T-helper 17 cell (primary cell): Measurements from ENCODE around the gene KRTAP4-2. TPM values are rescaled to one million over a fixed set of nuclear protein-coding genes. Genes with fewer than 3 reads are reported as not detected.
"Not testable (repeated sequence)": the region's sequence is repeated elsewhere in the genome, so short reads cannot be mapped to it uniquely, and the experiment has no call there.

Experiments used
- ATAC-seq: fragments of 150-1000 bp; cut with Tn5 transposase; 2 replicates; pipeline ENCODE4 v1.10.0; 2021; ENCODE audit warnings: mild to moderate bottlenecking, moderate library complexity
- DNase-seq, 3 donors: peaks; one replicate each; pipeline versions ENCODE4 v3.0.0 to v3.0.0-alpha.2; 2020 to 2021
- H3K9me3 ChIP-seq: one replicate; pipeline ENCODE4 v1.7.0; 2013; ENCODE audit warnings: low read length, mild to moderate bottlenecking; ENCODE audit not compliant: control insufficient read depth, poor library complexity, severe bottlenecking
- H3K27ac Mint-ChIP-seq: one replicate; pipeline ENCODE4 v1.8.0; 2022; ENCODE audit warnings: mild to moderate bottlenecking, moderate library complexity, mixed read lengths
- H3K27me3 Mint-ChIP-seq: one replicate; pipeline ENCODE4 v1.8.0; 2022; ENCODE audit warnings: mixed read lengths
- H3K36me3 Mint-ChIP-seq: one replicate; pipeline ENCODE4 v1.8.0; 2022; ENCODE audit warnings: low read depth, mixed read lengths
- H3K4me1 Mint-ChIP-seq: one replicate; pipeline ENCODE4 v1.8.0; 2022; ENCODE audit warnings: mild to moderate bottlenecking, mixed read lengths
- H3K4me3 Mint-ChIP-seq: one replicate; pipeline ENCODE4 v1.8.0; 2022; ENCODE audit warnings: mild to moderate bottlenecking, moderate library complexity, mixed read lengths
- total RNA-seq, 4 donors: library from RNA in 2 of 4; stranded (reverse) in 2 of 4; gene quantifications; one replicate each; pipeline ENCODE4 v1.2.3 and lab custom pipeline; 2022 to 2026

The KRTAP4-2 gene
- total RNA-seq, result not detected
- total RNA-seq (lab: John Stamatoyannopoulos, UW), result 0 reads per million in 2 donors

- H3K4me3 Mint-ChIP-seq, result no peak within 1 kb of the TSS
- H3K27ac Mint-ChIP-seq, result no peak within 1 kb of the TSS
- peaks cover 2% of the 10 kb centered on the region for H3K36me3 Mint-ChIP-seq
- H3K9me3 ChIP-seq, result no peaks in the 10 kb centered on the region
- H3K27me3 Mint-ChIP-seq, result no peaks in the 10 kb centered on the region
- ATAC-seq, result no peak
- H3K4me1 Mint-ChIP-seq, result peaks cover 13% of the 10 kb centered on the region
- no peak for DNase-seq
These were observed at the start of gene KRTAP4-2 for GRCh38 chr17:41177727-41178271. Gene KRTAP4-2, minus strand, starts transcription at chr17:41178221. Its CDS starts 57 bp downstream, at chr17:41178164.

- not testable (repeated sequence) for ATAC-seq, H3K4me3 Mint-ChIP-seq, H3K9me3 ChIP-seq, DNase-seq, H3K27ac Mint-ChIP-seq, H3K36me3 Mint-ChIP-seq, H3K4me1 Mint-ChIP-seq
- H3K27me3 Mint-ChIP-seq, result peaks cover 21% of the 10 kb centered on the region
These were observed 48.6 kb upstream of the KRTAP4-2 start, which contains the start of gene KRTAP9-2 for GRCh38 chr17:41226598-41227095. Gene KRTAP9-2, plus strand, starts transcription at chr17:41226648. Its CDS starts 7 bp downstream, at chr17:41226655.

- peaks cover 19% of the 10 kb centered on the region for H3K27me3 Mint-ChIP-seq
- H3K9me3 ChIP-seq, result no peaks in the 10 kb centered on the region
- H3K4me1 Mint-ChIP-seq, result no peaks in the 10 kb centered on the region
- no peaks in the 10 kb centered on the region for H3K36me3 Mint-ChIP-seq
- no peak overlapping the region for H3K27ac Mint-ChIP-seq
- H3K4me3 Mint-ChIP-seq, result no peak overlapping the region
- no peak for DNase-seq
- no peak for ATAC-seq
These were observed 48.0 kb upstream of the KRTAP4-2 start for GRCh38 chr17:41226051-41226450.

- ATAC-seq, result no peak
- Mint-ChIP-seq H3K27ac (no peak overlapping the region), H3K36me3 (no peaks in the 10 kb centered on the region), H3K4me1 (no peaks in the 10 kb centered on the region), H3K4me3 (no peak overlapping the region), H3K27me3 (peaks cover 19% of the 10 kb centered on the region)
- no peak for DNase-seq
- H3K9me3 ChIP-seq, result no peaks in the 10 kb centered on the region
These were observed 45.8 kb upstream of the KRTAP4-2 start for GRCh38 chr17:41223821-41224220.

GRCh38 chr17:41215681-41216080 is 37.7 kb upstream of the KRTAP4-2 start:
- Mint-ChIP-seq H3K4me1 (peaks cover 2% of the 10 kb centered on the region), H3K4me3 (no peak overlapping the region), H3K27ac (no peak overlapping the region), H3K36me3 (no peaks in the 10 kb centered on the region), H3K27me3 (peaks cover 26% of the 10 kb centered on the region)
- ATAC-seq (no peak), DNase-seq (no peak)
- H3K9me3 ChIP-seq, result no peaks in the 10 kb centered on the region

GRCh38 chr17:41212524-41213169 is 34.6 kb upstream of the KRTAP4-2 start:
- peaks cover 42% of the 10 kb centered on the region for H3K27me3 Mint-ChIP-seq
- no peak for DNase-seq
- H3K9me3 ChIP-seq, result no peaks in the 10 kb centered on the region
- ATAC-seq, result no peak
- H3K4me3 Mint-ChIP-seq, result no peak overlapping the region
- peaks cover 2% of the 10 kb centered on the region for H3K36me3 Mint-ChIP-seq
- H3K27ac Mint-ChIP-seq, result no peak overlapping the region
- peaks cover 2% of the 10 kb centered on the region for H3K4me1 Mint-ChIP-seq

GRCh38 chr17:41211845-41212466 is 33.9 kb upstream of the KRTAP4-2 start:
- Mint-ChIP-seq H3K36me3 (peaks cover 2% of the 10 kb centered on the region), H3K27ac (no peak overlapping the region), H3K4me1 (peaks cover 2% of the 10 kb centered on the region), H3K4me3 (no peak overlapping the region), H3K27me3 (peaks cover 42% of the 10 kb centered on the region)
- ATAC-seq (no peak), DNase-seq (no peak)
- H3K9me3 ChIP-seq, result no peaks in the 10 kb centered on the region

- no peaks in the 10 kb centered on the region for H3K9me3 ChIP-seq
- H3K4me3 Mint-ChIP-seq, result no peak overlapping the region
- no peak overlapping the region for H3K27ac Mint-ChIP-seq
- no peaks in the 10 kb centered on the region for H3K4me1 Mint-ChIP-seq
- no peaks in the 10 kb centered on the region for H3K27me3 Mint-ChIP-seq
- ATAC-seq (no peak), DNase-seq (no peak)
- H3K36me3 Mint-ChIP-seq, result no peaks in the 10 kb centered on the region
These were observed 21.5 kb upstream of the KRTAP4-2 start for GRCh38 chr17:41199421-41200078.

- Mint-ChIP-seq H3K4me1 (no peaks in the 10 kb centered on the region), H3K27me3 (peaks cover 5% of the 10 kb centered on the region), H3K27ac (no peak overlapping the region), H3K36me3 (no peaks in the 10 kb centered on the region), H3K4me3 (no peak overlapping the region)
- no peak for DNase-seq
- ATAC-seq, result no peak
- no peaks in the 10 kb centered on the region for H3K9me3 ChIP-seq
These were observed 18.0 kb upstream of the KRTAP4-2 start for GRCh38 chr17:41196068-41196467.

- H3K4me3 Mint-ChIP-seq, result no peak overlapping the region
- DNase-seq, result no peak
- no peak for ATAC-seq
- H3K9me3 ChIP-seq, result no peaks in the 10 kb centered on the region
- no peak overlapping the region for H3K27ac Mint-ChIP-seq
- H3K4me1 Mint-ChIP-seq, result no peaks in the 10 kb centered on the region
- H3K27me3 Mint-ChIP-seq, result peaks cover 33% of the 10 kb centered on the region
- peaks cover 4% of the 10 kb centered on the region for H3K36me3 Mint-ChIP-seq
These were observed 12.3 kb upstream of the KRTAP4-2 start for GRCh38 chr17:41190328-41190727.

- peaks cover 37% of the 10 kb centered on the region for H3K27me3 Mint-ChIP-seq
- H3K4me3 Mint-ChIP-seq, DNase-seq, H3K9me3 ChIP-seq, H3K27ac Mint-ChIP-seq, H3K36me3 Mint-ChIP-seq, ATAC-seq, H3K4me1 Mint-ChIP-seq: not testable (repeated sequence)
These were observed 11.9 kb upstream of the KRTAP4-2 start, which contains the start of gene KRTAP9-1 for GRCh38 chr17:41189837-41190318. Gene KRTAP9-1, plus strand, starts transcription at chr17:41189887. Its CDS starts 0 bp downstream, at chr17:41189887.

- peaks cover 4% of the 10 kb centered on the region for H3K36me3 Mint-ChIP-seq
- DNase-seq, result no peak
- peaks cover 43% of the 10 kb centered on the region for H3K27me3 Mint-ChIP-seq
- H3K4me1 Mint-ChIP-seq, result peaks cover 4% of the 10 kb centered on the region
- no peak for ATAC-seq
- H3K27ac Mint-ChIP-seq, result no peak overlapping the region
- H3K4me3 Mint-ChIP-seq, result no peak overlapping the region
- H3K9me3 ChIP-seq, result no peaks in the 10 kb centered on the region
These were observed 8.9 kb upstream of the KRTAP4-2 start for GRCh38 chr17:41186872-41187271.

- no peaks in the 10 kb centered on the region for H3K9me3 ChIP-seq
- no peak overlapping the region for H3K4me3 Mint-ChIP-seq
- peaks cover 27% of the 10 kb centered on the region for H3K27me3 Mint-ChIP-seq
- no peaks in the 10 kb centered on the region for H3K36me3 Mint-ChIP-seq
- ATAC-seq (no peak), DNase-seq (no peak)
- peaks cover 9% of the 10 kb centered on the region for H3K4me1 Mint-ChIP-seq
- H3K27ac Mint-ChIP-seq, result no peak overlapping the region
These were observed 7.0 kb upstream of the KRTAP4-2 start for GRCh38 chr17:41185001-41185400.
